GM12872 (cell line): ENCODE results near the gene BLMH.

Experiments
- TF ChIP-seq, protein P1 (sequence below): IDR thresholded peaks from 3 replicates; pipeline ENCODE4 v1.5.1; 2011; ENCODE audit warnings: low read depth, mild to moderate bottlenecking, low read length, moderate library complexity; ENCODE audit not compliant: insufficient read depth

Gene BLMH

GRCh38 chr17:30304778-30305177 is 13.0 kb upstream of the BLMH start:
- TF ChIP-seq, protein P1, sequence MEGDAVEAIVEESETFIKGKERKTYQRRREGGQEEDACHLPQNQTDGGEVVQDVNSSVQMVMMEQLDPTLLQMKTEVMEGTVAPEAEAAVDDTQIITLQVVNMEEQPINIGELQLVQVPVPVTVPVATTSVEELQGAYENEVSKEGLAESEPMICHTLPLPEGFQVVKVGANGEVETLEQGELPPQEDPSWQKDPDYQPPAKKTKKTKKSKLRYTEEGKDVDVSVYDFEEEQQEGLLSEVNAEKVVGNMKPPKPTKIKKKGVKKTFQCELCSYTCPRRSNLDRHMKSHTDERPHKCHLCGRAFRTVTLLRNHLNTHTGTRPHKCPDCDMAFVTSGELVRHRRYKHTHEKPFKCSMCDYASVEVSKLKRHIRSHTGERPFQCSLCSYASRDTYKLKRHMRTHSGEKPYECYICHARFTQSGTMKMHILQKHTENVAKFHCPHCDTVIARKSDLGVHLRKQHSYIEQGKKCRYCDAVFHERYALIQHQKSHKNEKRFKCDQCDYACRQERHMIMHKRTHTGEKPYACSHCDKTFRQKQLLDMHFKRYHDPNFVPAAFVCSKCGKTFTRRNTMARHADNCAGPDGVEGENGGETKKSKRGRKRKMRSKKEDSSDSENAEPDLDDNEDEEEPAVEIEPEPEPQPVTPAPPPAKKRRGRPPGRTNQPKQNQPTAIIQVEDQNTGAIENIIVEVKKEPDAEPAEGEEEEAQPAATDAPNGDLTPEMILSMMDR, result no peak

DNA sequence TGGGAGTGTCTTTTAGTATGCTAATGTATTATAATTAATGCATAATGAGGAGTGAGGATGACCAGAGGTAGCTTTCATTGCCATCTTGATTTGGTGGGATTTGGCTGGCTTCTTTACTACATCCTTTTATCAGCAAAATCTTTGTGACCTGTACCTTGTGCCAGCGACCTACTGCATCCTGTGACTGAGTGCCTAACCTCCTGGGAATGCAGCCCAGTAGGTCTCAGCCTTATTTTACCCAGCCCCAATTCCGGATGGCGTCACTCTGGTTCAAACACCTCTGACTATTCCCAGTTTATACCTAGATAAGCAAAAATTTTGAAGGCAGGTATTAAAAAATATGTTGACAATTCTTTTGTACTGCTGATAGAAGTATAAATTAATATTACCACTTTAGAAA is 10.5 kb upstream of the BLMH start:
- TF ChIP-seq, protein P1, result no peak

DNA sequence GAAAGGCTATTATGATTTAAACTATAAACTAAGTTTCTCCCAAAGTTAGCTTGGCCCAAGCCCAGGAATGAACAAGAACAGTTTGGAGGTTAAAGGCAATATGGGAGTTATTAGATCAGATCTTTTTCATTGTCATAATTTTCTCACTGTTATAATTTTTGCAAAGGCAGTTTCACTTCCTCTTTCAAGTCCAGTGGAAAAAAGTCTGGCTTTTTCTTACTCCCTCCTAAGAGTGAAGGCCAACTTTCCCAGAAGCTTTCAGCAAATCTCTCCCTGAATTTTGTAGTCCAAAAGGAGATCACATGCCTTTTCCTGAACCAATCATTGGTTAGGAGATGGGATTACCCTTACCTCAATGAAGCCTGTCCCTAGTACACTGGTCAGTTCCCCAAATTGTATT is 9.1 kb upstream of the BLMH start:
- TF ChIP-seq, protein P1, result no peak

GRCh38 chr17:30299000-30299399 is 7.3 kb upstream of the BLMH start:
- TF ChIP-seq, protein P1, result no peak

DNA sequence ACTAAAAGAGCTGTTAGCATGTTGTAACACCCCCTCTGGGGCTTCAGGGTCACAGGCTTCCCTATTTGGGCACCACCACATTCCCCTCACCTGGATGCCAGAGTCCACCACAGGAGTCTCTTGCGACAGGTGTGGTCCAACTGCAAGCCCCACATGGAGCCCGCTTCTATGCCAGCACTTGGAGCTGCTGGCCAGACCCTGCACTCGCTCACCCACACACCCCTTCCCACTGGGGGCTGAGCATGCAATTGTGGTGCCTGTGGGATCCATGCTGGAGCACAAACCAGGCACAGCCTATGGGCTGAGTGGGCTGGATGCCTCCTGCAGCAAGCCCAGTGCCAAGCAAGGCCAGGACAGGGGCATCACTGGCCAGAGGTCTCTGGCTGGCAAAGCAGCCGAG is 6.0 kb upstream of the BLMH start:
- TF ChIP-seq, protein P1, result no peak

DNA sequence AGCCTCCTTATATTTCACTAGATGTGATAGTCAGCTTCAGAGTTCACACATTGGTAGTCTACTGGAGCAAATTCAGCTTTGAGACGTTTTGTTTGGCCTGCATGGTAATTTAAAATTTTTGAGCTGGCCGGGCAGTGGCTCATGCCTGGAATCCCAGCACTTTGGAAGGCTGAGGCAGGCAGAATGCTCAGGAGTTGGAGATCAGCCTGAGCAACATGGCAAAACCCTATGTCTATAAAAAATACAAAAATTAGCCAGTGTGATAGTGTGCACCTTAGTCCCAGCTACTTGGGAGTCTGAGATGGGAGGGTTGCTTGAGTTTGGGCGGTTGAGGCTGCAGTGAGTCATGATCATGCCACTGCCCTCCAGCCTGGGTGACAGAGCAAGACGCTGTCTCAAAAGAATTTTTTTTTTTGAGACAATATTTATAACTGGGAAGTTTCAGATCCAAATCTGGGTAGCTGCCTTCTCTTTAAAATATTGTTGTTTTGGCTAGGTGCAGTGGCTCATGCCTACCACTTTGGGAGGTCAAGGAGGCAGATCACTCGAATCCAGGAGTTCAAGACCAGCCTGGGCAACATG is 4.8 kb upstream of the BLMH start:
- TF ChIP-seq, protein P1, result no peak

- TF ChIP-seq, protein P1, result no peak
These were observed 628 bp upstream of the BLMH start for GRCh38 chr17:30292286-30292858.
